Panc1 (cell line): ENCODE results near the gene MAGI1.

ENCODE experiments used
- POLR2AphosphoS5 ChIP-seq: IDR thresholded peaks from 2 replicates; pipeline ENCODE4 v1.6.1; 2012; ENCODE audit warnings: mild to moderate bottlenecking, low read depth, low read length, moderate library complexity
- SIN3A ChIP-seq: IDR thresholded peaks from 2 replicates; pipeline ENCODE4 v1.6.1; 2012; ENCODE audit warnings: low read depth, mild to moderate bottlenecking, low read length, moderate library complexity, borderline replicate concordance; ENCODE audit not compliant: insufficient read depth
- TCF7L2 ChIP-seq: IDR thresholded peaks from 2 replicates; pipeline ENCODE4 v1.6.1; 2011; ENCODE audit warnings: mild to moderate bottlenecking, low read depth, low read length, inconsistent platforms
- TF ChIP-seq, protein P1 (sequence below): fragments of 450-650 bp; IDR thresholded peaks from 2 replicates; pipeline ENCODE4 v1.5.1; 2017; ENCODE audit warnings: mild to moderate bottlenecking
- TF ChIP-seq, protein P2 (sequence below), 2 experiments: IDR thresholded peaks; 2 replicates each; pipeline ENCODE4 v1.6.1; 2011 to 2012; ENCODE audit warnings: low read depth in 2 of 2, control low read depth in 1 of 2, low read length in 1 of 2, mild to moderate bottlenecking in 1 of 2, moderate library complexity in 1 of 2; ENCODE audit not compliant: insufficient read depth in 1 of 2

GRCh38 chr3:65971293-65972252 lies 67.1 kb downstream of the MAGI1 start:
- TF ChIP-seq, protein P1, sequence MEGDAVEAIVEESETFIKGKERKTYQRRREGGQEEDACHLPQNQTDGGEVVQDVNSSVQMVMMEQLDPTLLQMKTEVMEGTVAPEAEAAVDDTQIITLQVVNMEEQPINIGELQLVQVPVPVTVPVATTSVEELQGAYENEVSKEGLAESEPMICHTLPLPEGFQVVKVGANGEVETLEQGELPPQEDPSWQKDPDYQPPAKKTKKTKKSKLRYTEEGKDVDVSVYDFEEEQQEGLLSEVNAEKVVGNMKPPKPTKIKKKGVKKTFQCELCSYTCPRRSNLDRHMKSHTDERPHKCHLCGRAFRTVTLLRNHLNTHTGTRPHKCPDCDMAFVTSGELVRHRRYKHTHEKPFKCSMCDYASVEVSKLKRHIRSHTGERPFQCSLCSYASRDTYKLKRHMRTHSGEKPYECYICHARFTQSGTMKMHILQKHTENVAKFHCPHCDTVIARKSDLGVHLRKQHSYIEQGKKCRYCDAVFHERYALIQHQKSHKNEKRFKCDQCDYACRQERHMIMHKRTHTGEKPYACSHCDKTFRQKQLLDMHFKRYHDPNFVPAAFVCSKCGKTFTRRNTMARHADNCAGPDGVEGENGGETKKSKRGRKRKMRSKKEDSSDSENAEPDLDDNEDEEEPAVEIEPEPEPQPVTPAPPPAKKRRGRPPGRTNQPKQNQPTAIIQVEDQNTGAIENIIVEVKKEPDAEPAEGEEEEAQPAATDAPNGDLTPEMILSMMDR: no peak
- TF ChIP-seq POLR2AphosphoS5 (no peak), TCF7L2 (no peak), SIN3A (no peak)
- TF ChIP-seq, protein P2, sequence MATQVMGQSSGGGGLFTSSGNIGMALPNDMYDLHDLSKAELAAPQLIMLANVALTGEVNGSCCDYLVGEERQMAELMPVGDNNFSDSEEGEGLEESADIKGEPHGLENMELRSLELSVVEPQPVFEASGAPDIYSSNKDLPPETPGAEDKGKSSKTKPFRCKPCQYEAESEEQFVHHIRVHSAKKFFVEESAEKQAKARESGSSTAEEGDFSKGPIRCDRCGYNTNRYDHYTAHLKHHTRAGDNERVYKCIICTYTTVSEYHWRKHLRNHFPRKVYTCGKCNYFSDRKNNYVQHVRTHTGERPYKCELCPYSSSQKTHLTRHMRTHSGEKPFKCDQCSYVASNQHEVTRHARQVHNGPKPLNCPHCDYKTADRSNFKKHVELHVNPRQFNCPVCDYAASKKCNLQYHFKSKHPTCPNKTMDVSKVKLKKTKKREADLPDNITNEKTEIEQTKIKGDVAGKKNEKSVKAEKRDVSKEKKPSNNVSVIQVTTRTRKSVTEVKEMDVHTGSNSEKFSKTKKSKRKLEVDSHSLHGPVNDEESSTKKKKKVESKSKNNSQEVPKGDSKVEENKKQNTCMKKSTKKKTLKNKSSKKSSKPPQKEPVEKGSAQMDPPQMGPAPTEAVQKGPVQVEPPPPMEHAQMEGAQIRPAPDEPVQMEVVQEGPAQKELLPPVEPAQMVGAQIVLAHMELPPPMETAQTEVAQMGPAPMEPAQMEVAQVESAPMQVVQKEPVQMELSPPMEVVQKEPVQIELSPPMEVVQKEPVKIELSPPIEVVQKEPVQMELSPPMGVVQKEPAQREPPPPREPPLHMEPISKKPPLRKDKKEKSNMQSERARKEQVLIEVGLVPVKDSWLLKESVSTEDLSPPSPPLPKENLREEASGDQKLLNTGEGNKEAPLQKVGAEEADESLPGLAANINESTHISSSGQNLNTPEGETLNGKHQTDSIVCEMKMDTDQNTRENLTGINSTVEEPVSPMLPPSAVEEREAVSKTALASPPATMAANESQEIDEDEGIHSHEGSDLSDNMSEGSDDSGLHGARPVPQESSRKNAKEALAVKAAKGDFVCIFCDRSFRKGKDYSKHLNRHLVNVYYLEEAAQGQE (IDR thresholded peaks at IDR 0.05; ENCODE audit: insufficient read depth in 1 of 2, low read depth in 2 of 2, low read length in 1 of 2): no peak
